H9 (cell line): ENCODE data around the gene FEM1B. TPM values are rescaled to one million over a fixed set of nuclear protein-coding genes. Genes with fewer than 3 reads are reported as not detected.
A peak's percentile ranks its signal among the peaks of the same experiment; 100 is the strongest.

Experiments used
- DNase-seq: peaks from one replicate; pipeline ENCODE4 v3.0.0-alpha.2; 2017
- H2AFZ ChIP-seq: one replicate; pipeline ENCODE4 v1.6.1; 2013; ENCODE audit warnings: mild to moderate bottlenecking, low read length, control low read depth, moderate library complexity
- H2AK5ac ChIP-seq: 2 replicates; pipeline ENCODE4 v1.6.1; 2013; ENCODE audit warnings: low read length, control low read depth, mixed read lengths; ENCODE audit not compliant: insufficient read length
- H2BK120ac ChIP-seq: one replicate; pipeline ENCODE4 v1.6.1; 2013; ENCODE audit warnings: low read depth, mild to moderate bottlenecking, low read length, control low read depth, inconsistent platforms; ENCODE audit not compliant: poor library complexity, severe bottlenecking
- H2BK12ac ChIP-seq: 2 replicates; pipeline ENCODE4 v1.6.1; 2013; ENCODE audit warnings: low read length, control low read depth, mixed read lengths, low read depth; ENCODE audit not compliant: insufficient read length
- H2BK15ac ChIP-seq: 2 replicates; pipeline ENCODE4 v1.6.1; 2013; ENCODE audit warnings: low read depth, low read length, control low read depth
- H2BK20ac ChIP-seq: one replicate; pipeline ENCODE4 v1.6.1; 2013; ENCODE audit warnings: low read depth, mild to moderate bottlenecking, low read length, control low read depth, inconsistent platforms; ENCODE audit not compliant: poor library complexity, severe bottlenecking
- H2BK5ac ChIP-seq: 2 replicates; pipeline ENCODE4 v1.6.1; 2013; ENCODE audit warnings: low read length, control low read depth, mixed read lengths; ENCODE audit not compliant: insufficient read length
- H3K14ac ChIP-seq: 2 replicates; pipeline ENCODE4 v1.6.1; 2013; ENCODE audit warnings: low read length, control low read depth; ENCODE audit not compliant: insufficient read depth
- H3K18ac ChIP-seq: 2 replicates; pipeline ENCODE4 v1.6.1; 2013; ENCODE audit warnings: low read depth, mild to moderate bottlenecking, mixed read lengths, low read length, control low read depth; ENCODE audit not compliant: insufficient read length
- H3K23ac ChIP-seq: 2 replicates; pipeline ENCODE4 v1.6.1; 2013; ENCODE audit warnings: low read length, control low read depth, mixed read lengths, low read depth; ENCODE audit not compliant: insufficient read length
- H3K23me2 ChIP-seq: 2 replicates; pipeline ENCODE4 v1.6.1; 2013; ENCODE audit warnings: low read depth, mild to moderate bottlenecking, mixed read lengths, low read length, control low read depth; ENCODE audit not compliant: insufficient read length, poor library complexity, severe bottlenecking
- H3K27ac ChIP-seq: 2 replicates; pipeline ENCODE4 v1.5.1; 2013; ENCODE audit warnings: low read length, control low read depth, mixed read lengths, low read depth; ENCODE audit not compliant: insufficient read length
- H3K27me3 ChIP-seq: 2 replicates; pipeline ENCODE4 v1.6.1; 2013; ENCODE audit warnings: low read length, control low read depth, inconsistent platforms; ENCODE audit not compliant: insufficient read depth
- H3K4ac ChIP-seq: 2 replicates; pipeline ENCODE4 v1.6.1; 2013; ENCODE audit warnings: low read depth, mild to moderate bottlenecking, control low read depth, inconsistent platforms, low read length, moderate library complexity
- H3K4me1 ChIP-seq: 2 replicates; pipeline ENCODE4 v1.6.1; 2013; ENCODE audit warnings: low read length, control low read depth, inconsistent platforms; ENCODE audit not compliant: insufficient read depth
- H3K4me2 ChIP-seq: 2 replicates; pipeline ENCODE4 v1.6.1; 2013; ENCODE audit warnings: low read length, control low read depth, mixed read lengths; ENCODE audit not compliant: insufficient read length, insufficient read depth
- H3K56ac ChIP-seq: 2 replicates; pipeline ENCODE4 v1.6.1; 2013; ENCODE audit warnings: low read depth, mild to moderate bottlenecking, mixed read lengths, low read length, control low read depth; ENCODE audit not compliant: insufficient read length
- H3K79me1 ChIP-seq: 2 replicates; pipeline ENCODE4 v1.6.1; 2013; ENCODE audit warnings: low read depth, mild to moderate bottlenecking, moderate library complexity, low read length, control low read depth, inconsistent platforms; ENCODE audit not compliant: insufficient read depth, poor library complexity, severe bottlenecking
- H3K79me2 ChIP-seq: 2 replicates; pipeline ENCODE4 v1.6.1; 2013; ENCODE audit warnings: low read length, control low read depth, inconsistent platforms; ENCODE audit not compliant: insufficient read depth
- H3K9ac ChIP-seq: 2 replicates; pipeline ENCODE4 v1.6.1; 2013; ENCODE audit warnings: low read length, control low read depth, mixed read lengths; ENCODE audit not compliant: insufficient read length; ENCODE audit errors: extremely low read depth
- H3K9me3 ChIP-seq: one replicate; pipeline ENCODE4 v1.6.1; 2013; ENCODE audit warnings: low read depth, low read length, inconsistent platforms; ENCODE audit not compliant: control insufficient read depth
- H3T11ph ChIP-seq: one replicate; pipeline ENCODE4 v1.6.1; 2013; ENCODE audit warnings: mild to moderate bottlenecking, low read length, control low read depth, inconsistent platforms
- H4K20me1 ChIP-seq: one replicate; pipeline ENCODE4 v1.6.1; 2013; ENCODE audit not compliant: control insufficient read depth, insufficient read length, insufficient read depth
- H4K5ac ChIP-seq: 2 replicates; pipeline ENCODE4 v1.6.1; 2013; ENCODE audit warnings: low read depth, mild to moderate bottlenecking, mixed read lengths, low read length, control low read depth; ENCODE audit not compliant: insufficient read length
- H4K8ac ChIP-seq: replicated peaks from 2 replicates; pipeline ENCODE4 v1.6.1; 2013; ENCODE audit warnings: low read length, control low read depth, mixed read lengths, low read depth; ENCODE audit not compliant: insufficient read length
- H4K91ac ChIP-seq: 2 replicates; pipeline ENCODE4 v1.6.1; 2013; ENCODE audit warnings: low read depth, mild to moderate bottlenecking, moderate library complexity, mixed read lengths, low read length, control low read depth; ENCODE audit not compliant: insufficient read length
- H3K27ac Mint-ChIP-seq, 3 experiments: 2 replicates in 2 of 3; 3 replicates in 1 of 3; pipeline ENCODE4 v1.8.0; 2020 to 2021; ENCODE audit warnings: mixed read lengths in 3 of 3, mild to moderate bottlenecking in 1 of 3, moderate library complexity in 1 of 3
- H3K27me3 Mint-ChIP-seq: 2 replicates; pipeline ENCODE4 v1.8.0; 2021; ENCODE audit warnings: low read depth, mild to moderate bottlenecking, moderate library complexity, mixed read lengths
- H3K36me3 Mint-ChIP-seq, 3 experiments: 2 replicates in 2 of 3; 3 replicates in 1 of 3; pipeline ENCODE4 v1.8.0; 2020 to 2021; ENCODE audit warnings: low read depth in 3 of 3, mixed read lengths in 3 of 3; ENCODE audit not compliant: insufficient read depth in 1 of 3
- H3K4me1 Mint-ChIP-seq, 2 experiments: 2 replicates each; pipeline ENCODE4 v1.8.0; 2020; ENCODE audit warnings: mixed read lengths in 2 of 2
- H3K4me3 Mint-ChIP-seq, 2 experiments: 2 replicates in 1 of 2; 3 replicates in 1 of 2; pipeline ENCODE4 v1.8.0; 2020 to 2021; ENCODE audit warnings: mild to moderate bottlenecking in 2 of 2, mixed read lengths in 2 of 2, moderate library complexity in 1 of 2
- H3K9me3 Mint-ChIP-seq, 2 experiments: 2 replicates in 1 of 2; 3 replicates in 1 of 2; pipeline ENCODE4 v1.8.0; 2020; ENCODE audit warnings: mild to moderate bottlenecking in 2 of 2, mixed read lengths in 2 of 2, moderate library complexity in 1 of 2
- CTCF ChIP-seq: fragments of 200-600 bp; sonication (generic); conservative IDR thresholded peaks from 3 replicates; pipeline ENCODE4 v1.8.0; 2021; ENCODE audit warnings: antibody characterized with exemption, mild to moderate bottlenecking
- WGBS: extraction: QIAGEN DNeasy Blood & Tissue Kit; methylation state at CpG from one replicate; pipeline ENCODE4 v1.1.7; 2013; ENCODE audit warnings: missing lambda C conversion rate, low lambda C conversion rate, mixed read lengths; ENCODE audit not compliant: insufficient read length; ENCODE audit errors: extremely low coverage; 5-methylcytosine and 5-hydroxymethylcytosine counted together
- total RNA-seq: library from RNA; stranded (reverse); gene quantifications from 2 replicates; pipeline ENCODE4 v1.2.1, GENCODE V29; 2021

The FEM1B gene
- total RNA-seq, 1 experiment from 2014 or later: 77.9 TPM

- no peak overlapping the region for H2BK20ac ChIP-seq
- H3K79me1 ChIP-seq: no peaks in the 10 kb centered on the region
- no peaks in the 10 kb centered on the region for H4K20me1 ChIP-seq
- H2BK5ac ChIP-seq: no peak overlapping the region
- no peak for DNase-seq
- no peak overlapping the region for H3K27ac ChIP-seq
- H3K27ac Mint-ChIP-seq: peak overlapping the region in 2 of 3 experiments; percentile 39 to 55; a peak in 2 of 7 replicates
- H3K4me3 Mint-ChIP-seq: no peak overlapping the region
- H4K5ac ChIP-seq: no peak overlapping the region
- H4K8ac ChIP-seq: no peak overlapping the region
- peaks cover 69 to 70% of the 10 kb centered on the region in 2 experiments for H3K4me1 Mint-ChIP-seq
- H3K9ac ChIP-seq: no peak overlapping the region
- peaks cover 18% of the 10 kb centered on the region; the same call in 1 of the 2 replicates for H3K79me2 ChIP-seq
- no peak overlapping the region for H3K4ac ChIP-seq
- no peak overlapping the region for H3T11ph ChIP-seq
- no peak overlapping the region for H2AK5ac ChIP-seq
- peaks cover 30 to 58% (median 45%) of the 10 kb centered on the region in 3 experiments for H3K36me3 Mint-ChIP-seq
- no peaks in the 10 kb centered on the region for H3K23me2 ChIP-seq
- no peak overlapping the region for H2AFZ ChIP-seq
- no peak overlapping the region for H3K23ac ChIP-seq
- H3K18ac ChIP-seq: no peak overlapping the region
- H3K9me3 ChIP-seq: no peaks in the 10 kb centered on the region
- no CpG with 5 or more reads among the region's 2 CpGs for WGBS
- H3K27me3 Mint-ChIP-seq: no peaks in the 10 kb centered on the region
- H2BK12ac ChIP-seq: no peak overlapping the region
- no peak overlapping the region for H3K14ac ChIP-seq
- no peak overlapping the region for H3K56ac ChIP-seq
- no peaks in the 10 kb centered on the region; the same call in 1 of the 2 replicates for H3K4me1 ChIP-seq
- no peak overlapping the region for H2BK15ac ChIP-seq
- no peak for TF ChIP-seq CTCF
- no peaks in the 10 kb centered on the region for H3K27me3 ChIP-seq
- H3K4me2 ChIP-seq: no peak overlapping the region
- H4K91ac ChIP-seq: no peak overlapping the region
- peaks cover 7 to 11% of the 10 kb centered on the region in 2 experiments for H3K9me3 Mint-ChIP-seq
- no peak overlapping the region for H2BK120ac ChIP-seq
These were observed 11.5 kb downstream of the FEM1B start for GRCh38 chr15:68289057-68289456.
